ENCODE data around the gene PTPRM. TPM values are rescaled to one million over a fixed set of nuclear protein-coding genes. Genes with fewer than 3 reads are reported as not detected.

Gene PTPRM
- total RNA-seq, 1 experiment from 2014 or later: not detected

DNA sequence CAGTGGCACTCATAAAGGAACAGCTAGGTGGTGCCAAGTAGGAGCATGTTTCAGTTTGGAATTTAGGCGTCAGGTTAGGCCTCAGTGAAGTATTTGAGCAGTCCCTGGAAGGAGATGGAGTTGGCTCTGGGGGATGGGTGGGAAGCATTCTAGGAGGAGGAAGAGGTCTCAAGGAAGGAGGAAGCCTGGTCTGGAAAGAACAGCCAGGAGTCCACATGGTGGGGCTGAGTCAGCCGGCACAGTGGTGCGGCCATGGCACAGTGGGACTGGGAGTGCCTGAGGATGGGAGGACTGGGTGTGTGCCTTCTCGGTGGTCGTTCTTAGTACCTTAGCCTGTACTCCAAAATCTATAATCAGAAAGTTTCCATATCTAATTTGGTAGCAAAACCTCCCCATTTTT, 373.3 kb downstream of the PTPRM start:
- Histone ChIP-seq H3K36me3 (ENCODE audit: insufficient read depth, low read length, poor library complexity, severe bottlenecking) (no peaks in the 10 kb centered on the region), H3K27ac (ENCODE audit: low read depth, low read length, poor library complexity, severe bottlenecking) (no peak overlapping the region), H3K27me3 (replicated peaks; ENCODE audit: insufficient read depth, low read depth, low read length, poor library complexity) (no peaks in the 10 kb centered on the region), H3K4me3 (ENCODE audit: low read depth, low read length, poor library complexity, severe bottlenecking) (no peak overlapping the region), H3K9me3 (ENCODE audit: low read depth, low read length, poor library complexity, severe bottlenecking) (no peaks in the 10 kb centered on the region), H3K4me1 (ENCODE audit: insufficient read depth, low read length, poor library complexity, severe bottlenecking) (no peaks in the 10 kb centered on the region)
- ChIA-PET CTCF (no interaction called here), POLR2A (ENCODE audit: low non-redundant PET) (no interaction called here)
- TF ChIP-seq, protein P1, sequence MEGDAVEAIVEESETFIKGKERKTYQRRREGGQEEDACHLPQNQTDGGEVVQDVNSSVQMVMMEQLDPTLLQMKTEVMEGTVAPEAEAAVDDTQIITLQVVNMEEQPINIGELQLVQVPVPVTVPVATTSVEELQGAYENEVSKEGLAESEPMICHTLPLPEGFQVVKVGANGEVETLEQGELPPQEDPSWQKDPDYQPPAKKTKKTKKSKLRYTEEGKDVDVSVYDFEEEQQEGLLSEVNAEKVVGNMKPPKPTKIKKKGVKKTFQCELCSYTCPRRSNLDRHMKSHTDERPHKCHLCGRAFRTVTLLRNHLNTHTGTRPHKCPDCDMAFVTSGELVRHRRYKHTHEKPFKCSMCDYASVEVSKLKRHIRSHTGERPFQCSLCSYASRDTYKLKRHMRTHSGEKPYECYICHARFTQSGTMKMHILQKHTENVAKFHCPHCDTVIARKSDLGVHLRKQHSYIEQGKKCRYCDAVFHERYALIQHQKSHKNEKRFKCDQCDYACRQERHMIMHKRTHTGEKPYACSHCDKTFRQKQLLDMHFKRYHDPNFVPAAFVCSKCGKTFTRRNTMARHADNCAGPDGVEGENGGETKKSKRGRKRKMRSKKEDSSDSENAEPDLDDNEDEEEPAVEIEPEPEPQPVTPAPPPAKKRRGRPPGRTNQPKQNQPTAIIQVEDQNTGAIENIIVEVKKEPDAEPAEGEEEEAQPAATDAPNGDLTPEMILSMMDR (conservative IDR thresholded peaks at IDR 0.05; ENCODE audit: low read depth, low read length): no peak
- no peak for TF ChIP-seq EZH2 (IDR thresholded peaks at IDR 0.05; ENCODE audit: borderline replicate concordance, low read depth, low read length, poor library complexity, severe bottlenecking)
- BruUV-seq (replicated peaks): no TSS peak
- no peak for DNase-seq (ENCODE audit: low spot score)
- intact Hi-C loops (cut with micrococcal nuclease; ENCODE audit: unreplicated experiment): no loop called here

DNA sequence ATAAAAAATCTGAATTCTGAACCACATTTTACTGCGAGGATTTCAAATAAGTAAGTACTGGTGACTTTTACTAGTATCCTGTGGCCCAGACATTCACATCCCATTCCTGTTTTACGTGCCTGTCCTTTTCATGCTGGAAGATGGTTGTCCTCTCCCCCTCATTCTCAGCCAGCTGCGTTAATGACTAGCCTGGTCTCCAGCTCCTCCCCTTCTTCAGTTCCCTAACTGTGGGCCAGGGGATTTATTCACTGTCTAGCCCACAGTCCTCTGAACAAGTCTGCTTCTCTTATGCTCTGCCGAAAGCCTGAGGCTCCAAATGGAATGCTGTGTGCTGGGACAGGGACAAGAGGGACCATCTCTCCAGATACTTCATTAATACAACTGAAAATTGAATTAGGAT, 373.9 kb downstream of the PTPRM start:
- TF ChIP-seq, protein P1 (conservative IDR thresholded peaks at IDR 0.05; ENCODE audit: low read depth, low read length): no peak
- TF ChIP-seq EZH2 (IDR thresholded peaks at IDR 0.05; ENCODE audit: borderline replicate concordance, low read depth, low read length, poor library complexity, severe bottlenecking): no peak
- intact Hi-C loops (cut with micrococcal nuclease; ENCODE audit: unreplicated experiment): no loop called here
- Histone ChIP-seq H3K9me3 (ENCODE audit: low read depth, low read length, poor library complexity, severe bottlenecking) (no peaks in the 10 kb centered on the region), H3K4me3 (ENCODE audit: low read depth, low read length, poor library complexity, severe bottlenecking) (no peak overlapping the region), H3K4me1 (ENCODE audit: insufficient read depth, low read length, poor library complexity, severe bottlenecking) (no peaks in the 10 kb centered on the region), H3K27ac (ENCODE audit: low read depth, low read length, poor library complexity, severe bottlenecking) (no peak overlapping the region), H3K27me3 (replicated peaks; ENCODE audit: insufficient read depth, low read depth, low read length, poor library complexity) (no peaks in the 10 kb centered on the region), H3K36me3 (ENCODE audit: insufficient read depth, low read length, poor library complexity, severe bottlenecking) (no peaks in the 10 kb centered on the region)
- no TSS peak for BruUV-seq (replicated peaks)
- ChIA-PET CTCF (no interaction called here), POLR2A (ENCODE audit: low non-redundant PET) (no interaction called here)
- no peak for DNase-seq (ENCODE audit: low spot score)

DNA sequence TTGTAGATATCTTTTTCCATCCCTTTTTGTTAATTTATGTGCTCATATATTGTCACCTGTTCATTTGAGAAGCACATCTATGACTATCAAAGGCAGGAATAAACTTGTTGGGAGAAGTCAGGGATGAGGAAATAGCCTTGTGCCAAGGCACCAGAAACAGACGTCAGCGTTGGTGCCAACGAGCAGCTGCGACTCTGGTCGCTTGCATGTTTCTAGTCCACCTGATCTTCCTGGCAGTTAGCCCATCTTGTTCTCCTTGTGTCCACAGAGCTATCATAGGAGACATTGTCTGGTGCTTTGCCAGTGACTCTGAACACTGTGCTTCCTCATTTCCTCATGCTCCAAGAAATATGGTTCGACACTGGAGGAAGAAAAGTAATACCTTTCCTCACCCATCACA, 374.4 kb downstream of the PTPRM start:
- TF ChIP-seq, protein P1 (conservative IDR thresholded peaks at IDR 0.05; ENCODE audit: low read depth, low read length): no peak
- no peak for TF ChIP-seq EZH2 (IDR thresholded peaks at IDR 0.05; ENCODE audit: borderline replicate concordance, low read depth, low read length, poor library complexity, severe bottlenecking)
- Histone ChIP-seq H3K27me3 (replicated peaks; ENCODE audit: insufficient read depth, low read depth, low read length, poor library complexity) (no peaks in the 10 kb centered on the region), H3K9me3 (ENCODE audit: low read depth, low read length, poor library complexity, severe bottlenecking) (no peaks in the 10 kb centered on the region), H3K27ac (ENCODE audit: low read depth, low read length, poor library complexity, severe bottlenecking) (no peak overlapping the region), H3K4me3 (ENCODE audit: low read depth, low read length, poor library complexity, severe bottlenecking) (no peak overlapping the region), H3K36me3 (ENCODE audit: insufficient read depth, low read length, poor library complexity, severe bottlenecking) (no peaks in the 10 kb centered on the region), H3K4me1 (ENCODE audit: insufficient read depth, low read length, poor library complexity, severe bottlenecking) (no peaks in the 10 kb centered on the region)
- intact Hi-C loops (cut with micrococcal nuclease; ENCODE audit: unreplicated experiment): no loop called here
- CTCF ChIA-PET: no interaction called here
- no TSS peak for BruUV-seq (replicated peaks)
- POLR2A ChIA-PET (ENCODE audit: low non-redundant PET): no interaction called here
- no peak for DNase-seq (ENCODE audit: low spot score)
